Medulla oblongata (tissue), 1 donor: ENCODE data around the gene DDOST.
"Not testable (repeated sequence)": the region's sequence is repeated elsewhere in the genome, so short reads cannot be mapped to it uniquely, and the experiment has no call there.

Source experiments
- DNase-seq: peaks from one replicate; pipeline ENCODE4 v3.0.0-alpha.2; 2015; ENCODE audit errors: extremely low spot score

DDOST gene

DNA sequence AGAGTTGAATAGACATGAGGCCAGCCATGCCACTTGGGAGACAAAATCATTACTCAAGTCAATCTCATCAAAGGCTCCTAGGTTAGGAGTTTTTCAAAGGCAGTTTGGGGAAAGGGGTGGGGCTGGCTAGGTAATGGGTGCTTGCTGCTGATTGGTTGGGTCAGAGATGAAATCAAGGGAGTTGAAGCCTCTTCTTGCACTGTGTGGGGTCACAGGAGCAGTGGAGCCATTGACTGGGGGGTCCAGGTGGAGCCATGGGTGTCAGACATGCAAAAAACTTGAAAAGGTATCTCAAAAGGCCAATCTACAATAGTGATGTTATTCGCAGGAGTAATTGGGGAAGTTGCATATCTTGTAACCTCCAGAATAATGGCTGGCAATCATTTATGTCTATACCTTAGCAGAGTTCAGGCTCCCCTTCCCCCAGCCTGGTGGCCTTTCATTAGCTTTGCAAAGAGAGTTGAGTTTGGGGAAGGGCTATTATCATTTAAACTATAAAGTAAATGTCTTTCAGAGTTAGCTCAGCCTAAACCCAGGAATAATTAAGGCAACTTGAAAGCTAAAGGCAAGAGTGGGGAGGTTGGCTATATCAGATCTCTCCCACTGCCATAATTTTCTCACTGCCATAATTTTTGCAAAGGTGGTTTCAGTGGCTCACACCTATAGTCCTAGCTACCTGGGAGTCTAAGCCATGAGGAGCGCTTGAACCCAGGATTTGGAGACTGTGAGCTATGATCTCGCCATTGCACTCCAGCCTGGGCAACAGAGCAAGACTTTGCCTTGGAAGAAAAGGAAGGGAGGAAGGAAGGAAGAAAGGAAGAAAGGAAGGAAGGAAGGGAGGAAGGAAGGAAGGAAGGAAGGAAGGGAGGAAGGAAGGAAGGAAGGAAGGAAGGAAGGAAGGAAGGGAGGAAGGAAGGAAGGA, 35.7 kb downstream of the DDOST start:
- no peak for DNase-seq

DNA sequence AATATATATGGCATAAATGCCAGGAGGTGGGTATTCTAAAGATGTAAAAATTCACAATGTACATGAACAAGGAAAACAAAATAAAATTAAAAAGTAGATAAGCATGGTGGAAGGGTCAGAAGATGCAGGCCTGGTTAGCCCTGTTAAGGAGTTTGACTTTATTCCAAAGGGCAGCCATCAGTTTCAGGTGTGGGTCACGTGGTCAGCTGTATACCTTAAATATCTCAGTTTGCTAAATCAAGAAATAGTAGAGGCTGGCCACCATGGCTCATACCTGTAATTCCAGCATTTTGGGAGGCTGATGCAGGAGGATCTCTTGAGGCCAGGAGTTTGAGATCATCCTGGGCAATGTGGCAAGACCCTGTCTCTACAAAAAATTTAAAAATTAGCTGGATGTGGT, 36.5 kb downstream of the DDOST start:
- DNase-seq = no peak

DNA sequence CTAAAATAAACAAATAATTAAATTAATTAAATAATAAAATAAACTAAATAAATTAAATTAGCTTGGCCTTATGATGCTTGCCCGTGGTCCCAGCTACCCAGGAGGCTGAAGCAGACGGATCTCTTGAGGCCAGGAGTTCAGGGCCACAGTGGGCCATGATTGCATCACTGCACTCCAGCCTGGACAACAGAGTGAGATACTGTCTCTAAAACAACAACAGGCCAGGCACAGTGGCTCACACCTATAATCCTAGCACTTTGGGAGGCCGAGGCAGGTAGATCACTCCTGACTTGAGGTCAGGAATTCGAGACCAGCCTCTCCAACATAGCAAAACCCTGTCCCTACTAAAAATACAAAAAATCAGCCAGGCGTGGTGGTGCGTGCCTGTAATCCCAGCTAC, 40.2 kb downstream of the DDOST start:
- no peak for DNase-seq

DNA sequence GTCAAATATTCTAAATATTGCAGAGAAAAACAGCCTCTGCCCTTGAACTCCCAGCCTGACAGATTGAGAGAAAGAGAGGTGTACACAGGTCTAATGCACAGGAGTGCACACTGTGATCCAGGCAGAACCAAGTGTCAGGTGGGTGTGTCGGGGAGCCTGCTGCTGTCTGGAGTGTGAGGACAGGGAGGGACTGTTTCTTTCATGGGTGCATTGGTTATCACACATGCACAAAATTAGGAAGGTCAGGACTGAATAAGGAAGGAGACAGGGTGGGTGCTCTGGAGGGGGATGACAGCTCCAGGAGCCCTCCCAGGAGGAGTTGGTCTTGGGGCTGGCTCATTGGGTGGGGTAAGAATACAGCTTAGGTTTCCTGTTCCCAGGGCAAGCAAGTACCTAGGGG, 41.2 kb downstream of the DDOST start:
- DNase-seq = no peak

DNA sequence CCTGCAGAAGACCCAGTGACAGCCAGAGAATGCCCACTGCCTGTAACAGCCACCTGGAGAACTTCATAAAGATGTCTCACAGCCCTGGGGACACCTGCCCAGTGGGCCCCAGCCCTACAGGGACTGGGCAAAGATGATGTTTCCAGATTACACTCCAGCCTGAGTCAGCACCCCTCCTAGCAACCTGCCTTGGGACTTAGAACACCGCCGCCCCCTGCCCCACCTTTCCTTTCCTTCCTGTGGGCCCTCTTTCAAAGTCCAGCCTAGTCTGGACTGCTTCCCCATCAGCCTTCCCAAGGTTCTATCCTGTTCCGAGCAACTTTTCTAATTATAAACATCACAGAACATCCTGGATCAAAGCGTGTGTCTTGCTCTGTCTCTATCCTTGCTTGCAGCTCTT, 42.6 kb downstream of the DDOST start:
- DNase-seq = no peak

DNA sequence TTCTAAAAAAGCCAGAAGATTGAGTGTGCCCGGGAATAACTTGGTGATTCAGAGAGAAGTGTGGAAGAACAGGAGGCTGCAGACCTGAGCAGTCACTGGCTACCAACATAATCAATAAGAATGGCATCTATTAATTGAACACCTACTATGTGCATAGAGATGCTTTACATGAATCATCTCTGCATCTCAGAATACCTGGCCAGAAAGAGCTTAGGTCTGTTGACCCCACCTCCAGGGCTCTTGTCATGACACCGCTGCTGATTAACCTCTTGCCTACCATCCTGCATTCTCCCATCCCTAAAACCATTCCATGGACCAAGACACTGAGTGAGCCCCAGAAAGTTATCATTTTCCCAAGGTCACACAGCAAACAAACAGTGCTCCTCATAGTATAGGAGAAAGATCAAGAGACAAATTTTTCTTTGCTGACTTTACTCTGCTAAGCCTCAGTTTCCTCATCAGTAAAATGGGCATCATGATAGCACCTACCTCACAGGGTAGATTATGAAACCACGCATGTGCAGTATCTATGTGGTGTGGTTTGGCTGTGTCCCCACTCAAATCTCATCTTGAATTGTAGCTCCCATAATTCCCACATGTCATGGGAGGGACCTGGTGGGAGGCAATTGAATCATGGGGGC, 44.2 kb downstream of the DDOST start:
- no peak for DNase-seq

DNA sequence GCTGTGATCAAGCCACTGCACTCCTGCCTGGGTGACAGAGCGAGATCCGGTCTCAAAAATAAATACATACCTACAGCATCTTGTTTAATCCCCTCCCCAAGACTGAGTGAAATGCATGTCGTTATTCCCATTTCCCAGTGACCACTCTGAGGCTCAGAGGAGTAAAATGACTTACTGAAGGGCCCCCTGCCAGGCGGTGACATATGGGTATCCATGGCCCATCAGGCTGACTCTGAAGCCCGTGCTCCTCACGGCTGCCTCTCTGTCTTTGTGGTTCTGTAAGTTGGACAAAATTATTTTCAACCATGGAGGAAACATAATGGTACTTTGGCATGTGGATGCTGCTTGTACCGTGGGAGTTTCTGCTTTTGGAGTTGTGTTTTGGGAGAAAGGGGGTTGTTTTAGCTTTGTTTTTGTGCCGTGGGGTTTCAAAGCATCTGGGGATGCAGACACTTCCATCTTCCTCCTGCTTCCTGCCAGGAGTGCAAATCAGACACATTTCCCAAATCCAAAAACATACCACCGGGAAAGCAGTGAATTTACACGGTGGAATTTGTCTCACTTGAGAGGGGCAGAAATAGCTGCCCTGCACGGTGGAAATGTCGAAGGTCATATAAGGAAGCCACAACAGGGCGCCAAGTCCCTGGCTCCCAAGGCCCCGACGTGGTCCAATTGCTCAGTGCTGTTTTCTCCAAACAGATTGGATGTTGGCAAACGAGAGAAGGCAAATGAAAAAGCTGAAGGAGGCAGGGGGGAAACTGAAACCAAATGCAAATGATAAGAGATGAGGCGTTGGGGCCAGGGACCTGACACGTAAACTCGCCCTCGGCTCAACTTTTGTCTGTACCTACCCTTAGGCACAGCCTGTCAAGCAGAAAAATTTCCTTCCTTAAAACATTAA, 45.0 kb downstream of the DDOST start:
- no peak for DNase-seq

DNA sequence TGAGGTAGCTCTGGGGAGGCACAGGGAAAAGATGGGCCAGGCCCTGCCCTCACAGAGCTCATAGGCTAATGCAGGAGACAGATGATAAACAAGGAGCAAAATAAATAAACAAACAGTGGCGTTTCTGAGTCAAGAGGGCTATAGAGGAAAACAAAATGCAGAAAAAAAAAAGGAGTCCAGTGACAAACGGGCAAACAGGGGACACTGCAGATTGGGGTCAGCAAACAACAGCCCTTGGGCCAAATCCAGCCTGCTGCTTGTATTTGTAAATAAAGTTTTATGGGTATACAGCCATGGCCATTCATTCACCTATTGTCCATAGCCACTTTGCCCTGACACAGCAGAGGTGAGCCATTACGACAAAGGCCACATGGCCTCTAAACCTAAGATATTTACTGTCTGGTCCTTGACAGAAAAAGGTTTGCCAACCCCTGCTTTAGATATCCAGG, 47.0 kb downstream of the DDOST start:
- no peak for DNase-seq

DNA sequence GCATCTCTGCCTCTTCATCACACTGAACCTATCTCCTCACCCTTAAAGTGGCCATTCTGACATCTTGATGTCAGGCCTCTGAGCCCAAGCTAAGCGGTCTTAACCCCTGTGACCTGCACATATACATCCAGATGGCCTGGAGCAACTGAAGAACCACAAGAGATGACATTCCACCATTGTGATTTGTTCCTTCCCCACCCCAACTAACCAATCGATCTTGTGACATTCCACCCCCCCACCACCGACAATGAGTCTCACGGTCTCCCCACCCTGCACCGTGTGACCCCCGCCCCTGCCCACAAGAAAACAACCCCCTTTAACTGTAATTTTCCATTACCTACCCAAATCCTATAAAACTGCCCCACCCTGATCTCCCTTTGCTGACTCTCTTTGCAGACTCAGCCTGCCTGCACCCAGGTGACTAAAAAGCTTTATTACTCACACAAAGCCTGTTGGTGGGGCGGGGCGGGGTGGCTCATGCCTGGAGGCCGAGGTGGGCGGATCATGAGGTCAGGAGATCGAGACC, 48.9 kb downstream of the DDOST start:
- no peak for DNase-seq

DNA sequence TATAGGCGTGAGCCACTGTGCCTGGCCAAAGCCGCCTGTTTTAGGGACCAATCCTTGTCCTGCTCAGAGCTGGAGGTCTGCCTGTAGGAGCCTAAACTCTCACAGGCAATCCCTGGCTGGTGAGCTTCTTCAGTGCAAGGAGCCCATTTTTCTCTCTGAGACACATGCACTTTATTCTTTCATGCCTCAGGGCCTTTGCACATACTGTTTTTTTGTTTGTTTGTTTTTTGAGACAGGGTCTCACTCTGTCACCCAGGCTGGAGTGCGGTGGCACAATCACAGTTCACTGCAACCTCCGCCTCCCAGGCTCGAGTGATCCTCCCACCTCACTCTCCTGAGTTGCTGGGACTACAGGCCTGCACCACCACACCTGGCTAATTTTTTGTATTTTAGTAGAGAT, 49.5 kb downstream of the DDOST start:
- no peak for DNase-seq

DNA sequence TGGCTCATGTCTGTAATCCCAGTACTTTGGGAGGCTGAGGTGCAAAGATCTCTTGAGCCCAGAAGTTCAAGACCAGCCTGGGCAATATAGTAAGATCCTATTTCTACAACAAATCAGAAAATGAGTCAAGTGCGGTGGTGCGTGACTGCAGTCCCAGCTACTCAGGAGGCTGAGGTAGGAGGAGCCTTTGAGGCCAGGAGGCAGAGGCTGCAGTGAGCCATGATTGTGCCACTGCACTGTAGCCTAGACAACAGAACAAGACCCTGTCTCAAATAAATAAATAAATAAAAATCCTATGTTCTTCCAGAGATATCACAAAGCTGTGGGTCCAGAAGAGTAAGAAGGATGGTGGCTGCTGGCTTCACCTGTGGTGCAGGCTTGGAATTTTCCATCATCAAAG, 50.2 kb downstream of the DDOST start:
- no peak for DNase-seq

DNA sequence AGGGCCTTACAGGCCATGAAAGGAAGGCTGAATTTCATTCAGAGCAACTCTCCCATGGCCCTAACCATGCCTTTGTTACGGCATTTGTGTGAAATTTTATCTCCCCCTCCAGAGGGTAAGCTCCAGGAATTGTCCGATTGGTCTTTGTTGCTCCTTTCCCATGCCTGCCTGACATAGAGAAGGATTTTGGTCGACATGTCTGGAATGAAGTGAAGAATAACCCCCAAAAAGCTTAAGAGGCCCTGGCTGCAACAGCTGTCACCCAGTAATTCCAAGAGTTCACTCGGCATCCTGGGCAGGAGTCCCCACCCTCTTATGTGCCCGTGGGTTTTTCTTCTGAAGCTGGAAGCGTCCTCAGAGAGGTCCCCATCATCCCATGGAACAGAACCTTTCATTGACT, 51.6 kb downstream of the DDOST start:
- DNase-seq = no peak

DNA sequence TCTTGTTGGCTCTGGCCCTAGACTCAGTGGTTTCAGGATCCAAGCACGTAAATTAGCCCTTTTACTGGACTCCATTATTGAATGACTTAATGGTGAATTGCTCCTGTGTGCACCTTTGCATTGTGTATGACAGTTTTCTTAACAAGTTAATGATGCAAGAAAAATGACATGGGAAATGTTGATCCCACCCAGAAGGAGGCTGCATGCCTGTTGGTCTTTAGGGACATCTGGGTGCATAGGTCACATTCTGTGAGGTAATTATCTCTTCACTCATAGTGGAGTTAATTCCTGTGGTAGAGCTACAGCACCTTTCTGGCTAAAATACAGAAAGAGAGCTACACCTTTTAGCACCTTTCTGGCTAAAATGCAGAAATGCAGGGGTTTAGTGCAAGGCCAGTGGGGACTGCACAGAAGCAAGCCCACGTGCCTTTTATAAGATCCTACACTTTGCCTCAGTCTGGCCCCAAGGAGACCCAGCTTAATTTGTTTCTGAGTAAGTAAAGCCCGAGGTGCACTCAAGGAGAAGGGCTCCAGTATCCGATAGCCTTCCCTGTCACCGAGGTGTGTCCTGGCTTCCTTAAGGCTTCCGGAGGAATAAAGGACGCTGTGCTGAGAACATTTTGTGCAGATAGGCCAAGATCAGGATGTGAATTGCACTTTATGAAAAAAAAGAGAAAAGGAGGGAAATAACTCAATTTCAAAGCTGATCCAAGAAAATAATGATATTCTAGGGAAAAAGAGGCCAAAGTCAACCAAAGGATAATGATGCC, 54.2 kb downstream of the DDOST start:
- DNase-seq = not testable (repeated sequence)

DNA sequence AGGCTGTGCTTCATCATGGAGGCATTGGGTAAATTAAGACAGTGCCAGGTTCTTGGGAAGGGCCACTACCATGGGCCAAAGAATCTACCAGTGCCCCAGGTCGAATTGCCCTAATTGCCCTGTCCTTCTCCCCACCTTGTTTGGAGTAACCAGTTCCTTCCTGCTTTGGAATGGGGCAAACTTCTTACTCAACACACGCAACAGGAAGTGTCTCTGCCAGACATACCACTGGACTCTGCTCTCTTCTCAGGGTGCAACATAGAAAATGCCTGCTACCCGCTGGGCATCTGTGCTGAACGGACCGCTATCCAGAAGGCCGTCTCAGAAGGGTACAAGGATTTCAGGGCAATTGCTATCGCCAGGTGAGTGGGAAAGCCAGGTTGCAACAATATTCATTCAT, 56.5 kb downstream of the DDOST start:
- DNase-seq = no peak

DNA sequence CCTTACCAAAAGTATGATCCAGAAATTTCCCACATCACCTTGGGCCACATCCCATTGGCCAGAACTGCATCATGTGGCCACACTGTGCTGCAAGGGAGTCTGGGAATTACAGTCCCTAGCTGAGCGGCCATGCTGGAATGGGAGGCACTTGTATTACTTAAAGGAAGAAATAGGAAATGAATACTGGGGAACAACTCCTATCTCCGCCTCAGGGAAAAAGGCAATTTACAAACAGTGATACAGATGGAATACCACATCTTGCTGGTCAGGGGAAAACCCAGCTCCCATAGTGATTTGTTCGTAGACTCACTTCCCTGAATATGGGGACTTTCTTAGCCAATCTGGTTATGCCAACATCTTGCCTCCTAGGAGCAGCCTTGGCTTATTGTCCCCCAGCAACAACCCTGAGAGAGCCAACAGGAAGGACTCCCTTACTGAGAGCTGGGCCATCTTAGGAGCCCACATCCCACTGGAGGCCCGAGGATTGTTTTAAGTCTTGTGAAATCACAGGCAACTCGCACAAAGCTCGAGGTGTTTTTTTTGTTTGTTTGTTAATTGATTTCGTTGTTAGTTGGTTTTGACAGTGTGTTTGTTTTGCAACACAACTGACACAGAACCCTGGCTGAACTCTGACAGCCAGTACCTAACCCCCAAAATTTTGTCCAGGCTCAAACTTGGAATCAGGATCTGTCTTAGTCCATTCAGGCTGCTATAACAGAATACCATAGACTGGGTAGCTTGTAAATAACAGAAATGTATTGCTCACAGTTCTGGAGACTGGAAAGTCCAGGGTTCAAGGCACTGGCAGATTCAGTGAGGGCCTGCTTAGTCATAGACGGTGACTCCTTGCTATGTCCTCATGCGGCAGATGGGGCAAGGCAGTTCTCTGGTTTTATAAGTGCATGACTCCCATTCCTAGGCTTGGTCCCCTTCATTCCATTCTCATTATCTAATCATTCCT, 57.4 kb downstream of the DDOST start:
- DNase-seq = no peak

DNA sequence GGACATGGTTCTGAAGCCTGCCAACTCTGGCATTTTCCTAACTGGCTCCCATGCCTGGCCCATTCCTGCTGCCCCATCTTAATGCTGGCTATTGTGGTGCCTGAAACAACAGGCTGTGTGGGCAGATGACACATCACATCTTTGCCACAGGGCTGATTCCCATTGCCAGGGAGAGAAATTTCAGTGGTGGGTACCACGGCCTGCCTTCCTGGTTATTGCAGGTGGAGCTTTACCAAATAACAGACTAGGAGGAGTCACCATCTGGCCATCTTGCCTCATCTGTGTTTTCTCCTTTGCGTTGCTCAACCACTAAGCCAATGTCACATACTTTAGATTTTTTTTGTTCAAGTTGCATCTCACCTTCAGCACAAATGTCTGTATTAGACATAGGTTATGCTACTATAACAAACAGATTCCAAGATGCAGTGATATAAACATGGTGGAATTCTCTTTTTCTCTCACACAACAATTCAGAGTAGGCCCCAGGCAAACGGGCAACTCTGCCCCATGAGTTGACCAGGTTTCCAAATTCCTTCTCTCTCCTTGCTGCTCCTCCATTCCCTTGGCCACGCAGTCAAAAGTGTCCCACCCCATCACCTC, 58.2 kb downstream of the DDOST start:
- no peak for DNase-seq
